GM23338 (cell line): ENCODE data around the gene SNX3. TPM values are rescaled to one million over a fixed set of nuclear protein-coding genes. Genes with fewer than 3 reads are reported as not detected.

ENCODE experiments used
- ATAC-seq: fragments of 200-7000 bp; cut with Tn5 transposase; 3 replicates; pipeline ENCODE4 v1.9.1; 2020
- DNase-seq: peaks from one replicate; pipeline ENCODE4 v3.0.0-alpha.2; 2015; ENCODE audit warnings: low spot score
- H2AFZ ChIP-seq: fragments of 200-600 bp; sonication (generic); 2 replicates; pipeline ENCODE4 v1.8.0; 2016; ENCODE audit warnings: antibody characterized with exemption, mild to moderate bottlenecking, moderate library complexity
- H3F3A ChIP-seq: fragments of 200-600 bp; sonication (generic); replicated peaks from 2 replicates; pipeline ENCODE4 v1.8.0; 2017; ENCODE audit warnings: antibody characterized with exemption, mixed run types, low read depth
- H3K27ac ChIP-seq: fragments of 200-600 bp; sonication (generic); 2 replicates; pipeline ENCODE4 v1.6.1; 2016; ENCODE audit warnings: low read depth
- H3K27me3 ChIP-seq: fragments of 200-600 bp; sonication (generic); 2 replicates; pipeline ENCODE4 v1.8.0; 2016; ENCODE audit warnings: mild to moderate bottlenecking, mixed run types, moderate library complexity; ENCODE audit not compliant: insufficient read depth
- H3K36me3 ChIP-seq: fragments of 200-600 bp; sonication (generic); 2 replicates; pipeline ENCODE4 v1.8.0; 2016; ENCODE audit warnings: mild to moderate bottlenecking; ENCODE audit not compliant: insufficient read depth
- H3K4me1 ChIP-seq: fragments of 200-600 bp; sonication (generic); 2 replicates; pipeline ENCODE4 v1.8.0; 2016; ENCODE audit warnings: mild to moderate bottlenecking, moderate library complexity; ENCODE audit not compliant: insufficient read depth
- H3K4me2 ChIP-seq: fragments of 200-600 bp; sonication (generic); 2 replicates; pipeline ENCODE4 v1.7.1; 2017; ENCODE audit warnings: mixed run types
- H3K4me3 ChIP-seq: fragments of 200-600 bp; sonication (generic); 2 replicates; pipeline ENCODE4 v1.6.1; 2016; ENCODE audit warnings: mixed run types
- H3K79me2 ChIP-seq: fragments of 200-600 bp; sonication (generic); replicated peaks from 2 replicates; pipeline ENCODE4 v1.8.0; 2017; ENCODE audit warnings: mild to moderate bottlenecking; ENCODE audit not compliant: insufficient read depth
- H3K9me2 ChIP-seq: fragments of 200-600 bp; sonication (generic); 2 replicates; pipeline ENCODE4 v1.8.0; 2017; ENCODE audit not compliant: insufficient read depth
- H4K20me1 ChIP-seq: fragments of 200-600 bp; sonication (generic); replicated peaks from 2 replicates; pipeline ENCODE4 v1.8.0; 2017; ENCODE audit warnings: mild to moderate bottlenecking; ENCODE audit not compliant: insufficient read depth
- H3K27ac Mint-ChIP-seq: 2 replicates; pipeline ENCODE4 v1.8.0; 2020; ENCODE audit warnings: inconsistent platforms, mild to moderate bottlenecking, moderate library complexity, mixed read lengths
- H3K27me3 Mint-ChIP-seq: 3 replicates; pipeline ENCODE4 v1.8.0; 2022; ENCODE audit warnings: low read depth, mild to moderate bottlenecking, moderate library complexity, mixed read lengths, inconsistent platforms; ENCODE audit not compliant: insufficient read depth, poor library complexity
- H3K36me3 Mint-ChIP-seq: 3 replicates; pipeline ENCODE4 v1.8.0; 2021; ENCODE audit warnings: low read depth, mild to moderate bottlenecking, inconsistent platforms, moderate library complexity, mixed read lengths
- H3K4me1 Mint-ChIP-seq: 3 replicates; pipeline ENCODE4 v1.8.0; 2020; ENCODE audit warnings: mild to moderate bottlenecking, inconsistent platforms, mixed read lengths
- H3K4me3 Mint-ChIP-seq: 3 replicates; pipeline ENCODE4 v1.8.0; 2021; ENCODE audit warnings: moderate library complexity, mild to moderate bottlenecking, inconsistent platforms, mixed read lengths
- H3K9me3 Mint-ChIP-seq: 3 replicates; pipeline ENCODE4 v1.8.0; 2020; ENCODE audit warnings: moderate library complexity, mild to moderate bottlenecking, inconsistent platforms, mixed read lengths
- EZH2phosphoT487 ChIP-seq: fragments of 200-600 bp; sonication (generic); IDR thresholded peaks from one replicate; pipeline ENCODE4 v1.8.1; 2018; ENCODE audit warnings: antibody characterized with exemption; ENCODE audit not compliant: unreplicated experiment
- JUNB ChIP-seq: IDR thresholded peaks from one replicate; pipeline ENCODE4 v1.6.1; 2016; ENCODE audit warnings: antibody characterized with exemption; ENCODE audit not compliant: unreplicated experiment
- NANOG ChIP-seq: IDR thresholded peaks from 2 replicates; pipeline ENCODE4 v1.6.1; 2016; ENCODE audit warnings: antibody characterized with exemption, borderline replicate concordance
- POLR2AphosphoS5 ChIP-seq: IDR thresholded peaks from 2 replicates; pipeline ENCODE4 v1.6.1; 2016; ENCODE audit warnings: antibody characterized with exemption, low read depth
- STAT1 ChIP-seq: IDR thresholded peaks from one replicate; pipeline ENCODE4 v1.6.1; 2016; ENCODE audit warnings: antibody characterized with exemption; ENCODE audit not compliant: unreplicated experiment
- ZNF114 ChIP-seq: fragments of 250-450 bp; sonication (Bioruptor Pico); IDR thresholded peaks from 2 replicates; pipeline ENCODE4 v1.5.0; 2020; ENCODE audit warnings: mild to moderate bottlenecking, moderate library complexity
- ZNF331 ChIP-seq: fragments of 250-450 bp; sonication (Bioruptor Pico); IDR thresholded peaks from 2 replicates; pipeline ENCODE4 v1.5.0; 2020; ENCODE audit warnings: low read depth, mild to moderate bottlenecking, moderate library complexity
- polyA plus RNA-seq: library from polyadenylated mRNA; unstranded; fragments of >200 nt; fragmentation: Nextera tagmentation; extraction: Ambion mirVana; gene quantifications from 2 replicates; pipeline ENCODE4 v1.2.1, GENCODE V29; 2016
- total RNA-seq: library from RNA; depleted of rRNA; stranded (reverse); fragments of >200 nt; shearing (Covaris generic); gene quantifications from 2 replicates; pipeline ENCODE4 v1.2.3, GENCODE V29; 2014
- TF ChIP-seq, protein P1 (sequence below), 2 experiments: fragments of 200-600 bp in 1 of 2; sonication (generic) in 1 of 2; conservative IDR thresholded peaks; 2 replicates each; pipeline versions ENCODE4 v1.5.1 to v1.6.1; 2016 to 2017; ENCODE audit warnings: antibody characterized with exemption in 2 of 2, low read depth in 2 of 2, mild to moderate bottlenecking in 2 of 2, moderate library complexity in 1 of 2
- TF ChIP-seq, protein P2 (sequence below): IDR thresholded peaks from one replicate; pipeline ENCODE4 v1.6.1; 2018; ENCODE audit warnings: antibody characterized with exemption; ENCODE audit not compliant: unreplicated experiment
- TF ChIP-seq, protein P3 (sequence below): IDR thresholded peaks from 2 replicates; pipeline ENCODE4 v1.6.1; 2016; ENCODE audit warnings: antibody characterized with exemption
- TF ChIP-seq, protein P4 (sequence below): fragments of 250-450 bp; sonication (Bioruptor Pico); IDR thresholded peaks from 2 replicates; pipeline ENCODE4 v1.5.0; 2020; ENCODE audit warnings: mild to moderate bottlenecking, moderate library complexity

SNX3 gene
- total and polyA plus RNA-seq, 2 experiments from 2014 or later, result 87.2 to 123 TPM

DNA sequence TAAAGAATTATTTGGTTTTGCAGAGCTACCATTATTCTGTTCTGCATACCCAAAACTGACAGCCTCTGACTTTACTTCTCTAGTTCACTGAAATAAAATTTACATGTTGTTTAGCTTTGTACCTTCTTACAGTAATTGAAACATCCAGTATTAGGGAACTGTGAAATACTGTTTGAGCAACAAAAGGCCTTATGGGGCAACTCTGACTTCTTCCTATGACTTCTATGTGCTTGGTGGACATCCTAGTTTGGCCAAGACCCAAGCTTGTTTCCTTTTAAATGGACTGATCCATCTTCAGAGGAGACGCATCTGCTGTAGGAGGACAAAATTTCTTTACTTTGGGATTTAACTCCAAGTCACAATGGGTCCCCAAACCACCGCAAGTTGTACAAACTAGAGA lies 50.3 kb downstream of the SNX3 start (continued):
- TF ChIP-seq, protein P1, sequence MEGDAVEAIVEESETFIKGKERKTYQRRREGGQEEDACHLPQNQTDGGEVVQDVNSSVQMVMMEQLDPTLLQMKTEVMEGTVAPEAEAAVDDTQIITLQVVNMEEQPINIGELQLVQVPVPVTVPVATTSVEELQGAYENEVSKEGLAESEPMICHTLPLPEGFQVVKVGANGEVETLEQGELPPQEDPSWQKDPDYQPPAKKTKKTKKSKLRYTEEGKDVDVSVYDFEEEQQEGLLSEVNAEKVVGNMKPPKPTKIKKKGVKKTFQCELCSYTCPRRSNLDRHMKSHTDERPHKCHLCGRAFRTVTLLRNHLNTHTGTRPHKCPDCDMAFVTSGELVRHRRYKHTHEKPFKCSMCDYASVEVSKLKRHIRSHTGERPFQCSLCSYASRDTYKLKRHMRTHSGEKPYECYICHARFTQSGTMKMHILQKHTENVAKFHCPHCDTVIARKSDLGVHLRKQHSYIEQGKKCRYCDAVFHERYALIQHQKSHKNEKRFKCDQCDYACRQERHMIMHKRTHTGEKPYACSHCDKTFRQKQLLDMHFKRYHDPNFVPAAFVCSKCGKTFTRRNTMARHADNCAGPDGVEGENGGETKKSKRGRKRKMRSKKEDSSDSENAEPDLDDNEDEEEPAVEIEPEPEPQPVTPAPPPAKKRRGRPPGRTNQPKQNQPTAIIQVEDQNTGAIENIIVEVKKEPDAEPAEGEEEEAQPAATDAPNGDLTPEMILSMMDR (conservative IDR thresholded peaks at IDR 0.05; ENCODE audit: low read depth in 2 of 2), result no peak
- no peak for TF ChIP-seq EZH2phosphoT487
- TF ChIP-seq ZNF331 (CRISPR knock-in tag), result no peak
- TF ChIP-seq, protein P2, sequence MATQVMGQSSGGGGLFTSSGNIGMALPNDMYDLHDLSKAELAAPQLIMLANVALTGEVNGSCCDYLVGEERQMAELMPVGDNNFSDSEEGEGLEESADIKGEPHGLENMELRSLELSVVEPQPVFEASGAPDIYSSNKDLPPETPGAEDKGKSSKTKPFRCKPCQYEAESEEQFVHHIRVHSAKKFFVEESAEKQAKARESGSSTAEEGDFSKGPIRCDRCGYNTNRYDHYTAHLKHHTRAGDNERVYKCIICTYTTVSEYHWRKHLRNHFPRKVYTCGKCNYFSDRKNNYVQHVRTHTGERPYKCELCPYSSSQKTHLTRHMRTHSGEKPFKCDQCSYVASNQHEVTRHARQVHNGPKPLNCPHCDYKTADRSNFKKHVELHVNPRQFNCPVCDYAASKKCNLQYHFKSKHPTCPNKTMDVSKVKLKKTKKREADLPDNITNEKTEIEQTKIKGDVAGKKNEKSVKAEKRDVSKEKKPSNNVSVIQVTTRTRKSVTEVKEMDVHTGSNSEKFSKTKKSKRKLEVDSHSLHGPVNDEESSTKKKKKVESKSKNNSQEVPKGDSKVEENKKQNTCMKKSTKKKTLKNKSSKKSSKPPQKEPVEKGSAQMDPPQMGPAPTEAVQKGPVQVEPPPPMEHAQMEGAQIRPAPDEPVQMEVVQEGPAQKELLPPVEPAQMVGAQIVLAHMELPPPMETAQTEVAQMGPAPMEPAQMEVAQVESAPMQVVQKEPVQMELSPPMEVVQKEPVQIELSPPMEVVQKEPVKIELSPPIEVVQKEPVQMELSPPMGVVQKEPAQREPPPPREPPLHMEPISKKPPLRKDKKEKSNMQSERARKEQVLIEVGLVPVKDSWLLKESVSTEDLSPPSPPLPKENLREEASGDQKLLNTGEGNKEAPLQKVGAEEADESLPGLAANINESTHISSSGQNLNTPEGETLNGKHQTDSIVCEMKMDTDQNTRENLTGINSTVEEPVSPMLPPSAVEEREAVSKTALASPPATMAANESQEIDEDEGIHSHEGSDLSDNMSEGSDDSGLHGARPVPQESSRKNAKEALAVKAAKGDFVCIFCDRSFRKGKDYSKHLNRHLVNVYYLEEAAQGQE, result no peak
- TF ChIP-seq ZNF114 (CRISPR knock-in tag), result no peak

DNA sequence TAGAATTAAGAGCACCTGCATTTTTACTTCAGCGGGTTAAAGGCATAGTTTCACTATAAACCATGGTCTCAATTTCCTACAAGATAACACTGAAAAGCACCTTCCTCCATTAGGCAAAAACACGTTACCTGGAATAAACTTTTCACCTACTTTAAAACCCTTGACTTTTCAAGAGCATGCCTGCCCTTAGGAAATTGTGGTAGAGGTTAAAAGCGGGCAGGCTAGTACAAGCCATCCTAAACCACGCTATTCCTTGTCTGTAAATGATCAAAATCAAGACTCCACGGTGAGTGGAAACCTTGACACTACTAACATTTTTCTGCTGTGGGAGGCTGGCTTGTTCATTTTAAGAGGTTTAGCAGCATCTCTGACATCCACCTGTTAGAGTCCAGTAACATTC lies 51.1 kb downstream of the SNX3 start:
- peaks cover 7% of the 10 kb centered on the region; the same call in 2 of the 3 replicates for H3K4me1 Mint-ChIP-seq
- H3K27ac Mint-ChIP-seq, result no peak overlapping the region
- no peaks in the 10 kb centered on the region for H3K27me3 Mint-ChIP-seq
- no peak for DNase-seq
- TF ChIP-seq NANOG (no peak), EZH2phosphoT487 (no peak), JUNB (no peak), POLR2AphosphoS5 (no peak), STAT1 (no peak), ZNF114 (CRISPR knock-in tag) (no peak)
- TF ChIP-seq, protein P3, sequence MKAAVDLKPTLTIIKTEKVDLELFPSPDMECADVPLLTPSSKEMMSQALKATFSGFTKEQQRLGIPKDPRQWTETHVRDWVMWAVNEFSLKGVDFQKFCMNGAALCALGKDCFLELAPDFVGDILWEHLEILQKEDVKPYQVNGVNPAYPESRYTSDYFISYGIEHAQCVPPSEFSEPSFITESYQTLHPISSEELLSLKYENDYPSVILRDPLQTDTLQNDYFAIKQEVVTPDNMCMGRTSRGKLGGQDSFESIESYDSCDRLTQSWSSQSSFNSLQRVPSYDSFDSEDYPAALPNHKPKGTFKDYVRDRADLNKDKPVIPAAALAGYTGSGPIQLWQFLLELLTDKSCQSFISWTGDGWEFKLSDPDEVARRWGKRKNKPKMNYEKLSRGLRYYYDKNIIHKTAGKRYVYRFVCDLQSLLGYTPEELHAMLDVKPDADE, result no peak
- TF ChIP-seq, protein P4, sequence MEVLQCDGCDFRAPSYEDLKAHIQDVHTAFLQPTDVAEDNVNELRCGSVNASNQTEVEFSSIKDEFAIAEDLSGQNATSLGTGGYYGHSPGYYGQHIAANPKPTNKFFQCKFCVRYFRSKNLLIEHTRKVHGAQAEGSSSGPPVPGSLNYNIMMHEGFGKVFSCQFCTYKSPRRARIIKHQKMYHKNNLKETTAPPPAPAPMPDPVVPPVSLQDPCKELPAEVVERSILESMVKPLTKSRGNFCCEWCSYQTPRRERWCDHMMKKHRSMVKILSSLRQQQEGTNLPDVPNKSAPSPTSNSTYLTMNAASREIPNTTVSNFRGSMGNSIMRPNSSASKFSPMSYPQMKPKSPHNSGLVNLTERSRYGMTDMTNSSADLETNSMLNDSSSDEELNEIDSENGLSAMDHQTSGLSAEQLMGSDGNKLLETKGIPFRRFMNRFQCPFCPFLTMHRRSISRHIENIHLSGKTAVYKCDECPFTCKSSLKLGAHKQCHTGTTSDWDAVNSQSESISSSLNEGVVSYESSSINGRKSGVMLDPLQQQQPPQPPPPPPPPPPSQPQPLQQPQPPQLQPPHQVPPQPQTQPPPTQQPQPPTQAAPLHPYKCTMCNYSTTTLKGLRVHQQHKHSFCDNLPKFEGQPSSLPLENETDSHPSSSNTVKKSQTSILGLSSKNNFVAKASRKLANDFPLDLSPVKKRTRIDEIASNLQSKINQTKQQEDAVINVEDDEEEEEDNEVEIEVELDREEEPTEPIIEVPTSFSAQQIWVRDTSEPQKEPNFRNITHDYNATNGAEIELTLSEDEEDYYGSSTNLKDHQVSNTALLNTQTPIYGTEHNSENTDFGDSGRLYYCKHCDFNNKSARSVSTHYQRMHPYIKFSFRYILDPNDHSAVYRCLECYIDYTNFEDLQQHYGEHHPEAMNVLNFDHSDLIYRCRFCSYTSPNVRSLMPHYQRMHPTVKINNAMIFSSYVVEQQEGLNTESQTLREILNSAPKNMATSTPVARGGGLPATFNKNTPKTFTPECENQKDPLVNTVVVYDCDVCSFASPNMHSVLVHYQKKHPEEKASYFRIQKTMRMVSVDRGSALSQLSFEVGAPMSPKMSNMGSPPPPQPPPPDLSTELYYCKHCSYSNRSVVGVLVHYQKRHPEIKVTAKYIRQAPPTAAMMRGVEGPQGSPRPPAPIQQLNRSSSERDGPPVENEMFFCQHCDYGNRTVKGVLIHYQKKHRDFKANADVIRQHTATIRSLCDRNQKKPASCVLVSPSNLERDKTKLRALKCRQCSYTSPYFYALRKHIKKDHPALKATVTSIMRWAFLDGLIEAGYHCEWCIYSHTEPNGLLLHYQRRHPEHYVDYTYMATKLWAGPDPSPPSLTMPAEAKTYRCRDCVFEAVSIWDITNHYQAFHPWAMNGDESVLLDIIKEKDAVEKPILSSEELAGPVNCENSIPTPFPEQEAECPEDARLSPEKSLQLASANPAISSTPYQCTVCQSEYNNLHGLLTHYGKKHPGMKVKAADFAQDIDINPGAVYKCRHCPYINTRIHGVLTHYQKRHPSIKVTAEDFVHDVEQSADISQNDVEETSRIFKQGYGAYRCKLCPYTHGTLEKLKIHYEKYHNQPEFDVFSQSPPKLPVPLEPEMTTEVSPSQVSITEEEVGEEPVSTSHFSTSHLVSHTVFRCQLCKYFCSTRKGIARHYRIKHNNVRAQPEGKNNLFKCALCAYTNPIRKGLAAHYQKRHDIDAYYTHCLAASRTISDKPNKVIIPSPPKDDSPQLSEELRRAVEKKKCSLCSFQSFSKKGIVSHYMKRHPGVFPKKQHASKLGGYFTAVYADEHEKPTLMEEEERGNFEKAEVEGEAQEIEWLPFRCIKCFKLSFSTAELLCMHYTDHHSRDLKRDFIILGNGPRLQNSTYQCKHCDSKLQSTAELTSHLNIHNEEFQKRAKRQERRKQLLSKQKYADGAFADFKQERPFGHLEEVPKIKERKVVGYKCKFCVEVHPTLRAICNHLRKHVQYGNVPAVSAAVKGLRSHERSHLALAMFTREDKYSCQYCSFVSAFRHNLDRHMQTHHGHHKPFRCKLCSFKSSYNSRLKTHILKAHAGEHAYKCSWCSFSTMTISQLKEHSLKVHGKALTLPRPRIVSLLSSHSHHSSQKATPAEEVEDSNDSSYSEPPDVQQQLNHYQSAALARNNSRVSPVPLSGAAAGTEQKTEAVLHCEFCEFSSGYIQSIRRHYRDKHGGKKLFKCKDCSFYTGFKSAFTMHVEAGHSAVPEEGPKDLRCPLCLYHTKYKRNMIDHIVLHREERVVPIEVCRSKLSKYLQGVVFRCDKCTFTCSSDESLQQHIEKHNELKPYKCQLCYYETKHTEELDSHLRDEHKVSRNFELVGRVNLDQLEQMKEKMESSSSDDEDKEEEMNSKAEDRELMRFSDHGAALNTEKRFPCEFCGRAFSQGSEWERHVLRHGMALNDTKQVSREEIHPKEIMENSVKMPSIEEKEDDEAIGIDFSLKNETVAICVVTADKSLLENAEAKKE (CRISPR knock-in tag), result no peak
- Histone ChIP-seq H3K79me2 (no peaks in the 10 kb centered on the region), H3K9me2 (no peaks in the 10 kb centered on the region), H2AFZ (no peak overlapping the region), H3K4me3 (no peak overlapping the region), H3K27ac (0 out of 2 replicates have a peak overlapping the region, but pooled peaks have one; percentile 14), H3K4me2 (no peak overlapping the region), H3K36me3 (no peaks in the 10 kb centered on the region), H3K4me1 (no peaks in the 10 kb centered on the region; the same call in 1 of the 2 replicates), H3K27me3 (no peaks in the 10 kb centered on the region), H4K20me1 (no peaks in the 10 kb centered on the region), H3F3A (no peaks in the 10 kb centered on the region)
- H3K36me3 Mint-ChIP-seq, result no peaks in the 10 kb centered on the region
- no peaks in the 10 kb centered on the region for H3K9me3 Mint-ChIP-seq
- ATAC-seq, result no peak
- no peak overlapping the region for H3K4me3 Mint-ChIP-seq
